Measurements from ENCODE around the gene IFITM5. TPM values are rescaled to one million over a fixed set of nuclear protein-coding genes. Genes with fewer than 3 reads are reported as not detected.

The IFITM5 gene
- total and polyA plus RNA-seq, 2 donors (not counting 1 experiment from before 2014, with no cell fraction given), result not detected

DNA sequence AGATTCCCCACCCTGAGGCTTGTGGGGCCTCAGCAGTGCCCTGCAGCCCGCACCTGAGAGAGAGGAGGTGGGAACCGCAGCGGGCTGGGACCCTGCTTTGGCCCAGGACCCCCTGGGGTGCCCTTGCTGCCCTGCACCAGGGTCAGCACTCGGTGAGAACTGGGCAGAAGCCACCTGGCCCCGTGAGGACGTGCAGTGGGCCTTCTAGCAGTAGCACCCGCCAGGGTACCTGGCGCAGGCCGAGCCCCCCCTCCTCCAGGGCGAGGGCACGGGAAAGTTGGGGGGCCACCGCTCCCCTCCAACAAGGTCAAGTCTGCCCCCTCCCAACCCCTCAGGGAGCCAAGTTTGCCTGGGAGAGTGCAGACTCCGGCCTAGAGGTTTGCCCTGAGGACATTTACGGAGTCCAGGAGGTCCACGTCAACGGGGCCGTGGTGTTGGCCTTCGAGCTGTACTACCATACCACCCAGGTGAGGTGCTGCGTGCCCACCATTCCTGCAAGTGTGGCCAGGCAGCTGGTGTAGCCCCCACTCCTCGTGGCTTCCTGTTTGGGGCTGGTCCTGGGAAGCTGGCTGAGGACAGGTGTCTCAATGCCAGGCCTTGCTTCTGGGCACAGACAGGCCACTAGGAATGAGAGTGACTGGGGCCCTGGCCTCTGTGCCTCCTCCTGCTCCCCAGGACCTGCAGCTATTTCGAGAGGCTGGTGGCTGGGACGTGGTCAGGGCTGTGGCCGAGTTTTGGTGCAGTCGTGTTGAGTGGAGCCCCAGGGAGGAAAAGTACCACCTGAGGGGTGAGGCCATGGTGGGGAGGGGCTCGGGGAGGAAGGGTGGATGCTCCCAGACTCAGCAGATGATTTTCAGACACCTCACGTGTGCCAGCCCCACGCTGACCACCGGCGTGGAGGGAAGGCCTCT is 6.9 kb downstream of the IFITM5 start:
- ChIA-PET CTCF (interaction anchor here (0.9 to 1.1 kb wide), 2 partner anchors 12 to 42 kb away, joined by 3 to 4 read pairs; no protein-coding TSS in a partner anchor), POLR2A (no interaction called here)
- Histone ChIP-seq H3K27ac (ENCODE audit: low read length in 2 of 2) (no peak overlapping the region), H3K4me3 (ENCODE audit: control extremely low read depth in 1 of 5, extremely low read depth in 1 of 5, insufficient read depth in 1 of 5, low read depth in 2 of 5, low read length in 4 of 5) (no peak overlapping the region), H3K79me2 (ENCODE audit: control insufficient read depth, insufficient read depth, low read length) (peaks cover 8% of the 10 kb centered on the region), H3K27me3 (replicated peaks in 1 of 4; ENCODE audit: control extremely low read depth in 1 of 4, control insufficient read depth in 3 of 4, insufficient read depth in 4 of 4, low read length in 3 of 4) (peaks cover 0 to 4% (median 1%) of the 10 kb centered on the region in 4 experiments), H3K9me3 (ENCODE audit: control extremely low read depth in 1 of 3, control insufficient read depth in 2 of 3, insufficient read depth in 1 of 3, low read length in 2 of 3) (no peaks in the 10 kb centered on the region), H3K9ac (ENCODE audit: low read length) (no peak overlapping the region), H3K36me3 (replicated peaks in 1 of 2; ENCODE audit: control extremely low read depth in 1 of 2, control insufficient read depth in 1 of 2, extremely low read depth in 1 of 2, insufficient read depth in 2 of 2, low read length in 1 of 2) (no peaks in the 10 kb centered on the region), H2AFZ (ENCODE audit: insufficient read depth, low read depth, low read length, poor library complexity, severe bottlenecking) (no peak overlapping the region), H3K4me1 (ENCODE audit: control insufficient read depth in 2 of 2, insufficient read depth in 2 of 2, low read length in 2 of 2) (peaks cover 13 to 21% of the 10 kb centered on the region in 2 donors), H3K4me2 (replicated peaks; ENCODE audit: low read depth, low read length, poor library complexity, severe bottlenecking) (no peak overlapping the region), H4K20me1 (ENCODE audit: control insufficient read depth, insufficient read depth, low read length, poor library complexity, severe bottlenecking) (no peaks in the 10 kb centered on the region)
- no peak overlapping the region for H3K27ac Mint-ChIP-seq
- no peak overlapping the region for H3K4me3 Mint-ChIP-seq
- DNase-seq (no peak), ATAC-seq (ENCODE audit: low read depth) (no peak)
- H3K27me3 Mint-ChIP-seq, result peaks cover 3% of the 10 kb centered on the region
- H3K4me1 Mint-ChIP-seq, result peaks cover 16% of the 10 kb centered on the region
- WGBS (ENCODE audit: insufficient coverage), result 92% methylated on average over 26 of the region's 29 CpGs
- no peak for TF ChIP-seq EZH2 (IDR thresholded peaks at IDR 0.05; ENCODE audit: borderline replicate concordance, insufficient read depth, low read depth, low read length, poor library complexity, severe bottlenecking)
- TF ChIP-seq, protein P1, sequence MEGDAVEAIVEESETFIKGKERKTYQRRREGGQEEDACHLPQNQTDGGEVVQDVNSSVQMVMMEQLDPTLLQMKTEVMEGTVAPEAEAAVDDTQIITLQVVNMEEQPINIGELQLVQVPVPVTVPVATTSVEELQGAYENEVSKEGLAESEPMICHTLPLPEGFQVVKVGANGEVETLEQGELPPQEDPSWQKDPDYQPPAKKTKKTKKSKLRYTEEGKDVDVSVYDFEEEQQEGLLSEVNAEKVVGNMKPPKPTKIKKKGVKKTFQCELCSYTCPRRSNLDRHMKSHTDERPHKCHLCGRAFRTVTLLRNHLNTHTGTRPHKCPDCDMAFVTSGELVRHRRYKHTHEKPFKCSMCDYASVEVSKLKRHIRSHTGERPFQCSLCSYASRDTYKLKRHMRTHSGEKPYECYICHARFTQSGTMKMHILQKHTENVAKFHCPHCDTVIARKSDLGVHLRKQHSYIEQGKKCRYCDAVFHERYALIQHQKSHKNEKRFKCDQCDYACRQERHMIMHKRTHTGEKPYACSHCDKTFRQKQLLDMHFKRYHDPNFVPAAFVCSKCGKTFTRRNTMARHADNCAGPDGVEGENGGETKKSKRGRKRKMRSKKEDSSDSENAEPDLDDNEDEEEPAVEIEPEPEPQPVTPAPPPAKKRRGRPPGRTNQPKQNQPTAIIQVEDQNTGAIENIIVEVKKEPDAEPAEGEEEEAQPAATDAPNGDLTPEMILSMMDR (IDR thresholded peaks at IDR 0.05), result no peak
- H3K9me3 Mint-ChIP-seq (ENCODE audit: insufficient read depth), result no peaks in the 10 kb centered on the region
- intact Hi-C loops (cut with micrococcal nuclease), result no loop called here
